ENCODE measurements around the gene PCDH19.

DNA sequence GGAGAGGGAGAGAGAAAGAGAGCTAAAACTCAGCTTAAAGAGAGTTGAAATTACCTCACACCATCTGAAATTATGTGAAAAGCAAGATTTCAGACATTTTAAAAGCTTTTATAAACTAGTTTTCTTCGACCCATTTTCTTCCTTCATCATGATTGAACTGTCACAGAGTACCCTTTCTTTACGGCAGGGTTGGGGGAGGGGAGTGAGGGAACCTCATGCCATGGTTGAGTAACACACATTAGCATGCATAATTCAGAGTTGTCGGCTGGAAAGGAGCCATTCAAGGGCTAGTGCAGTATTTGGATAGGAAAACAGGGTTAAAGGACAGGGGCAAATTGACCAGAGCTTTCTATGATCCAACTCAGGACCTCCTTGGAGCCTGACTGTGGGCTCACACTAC, 46.2 kb downstream of the PCDH19 start:
- TF ChIP-seq, protein P1, sequence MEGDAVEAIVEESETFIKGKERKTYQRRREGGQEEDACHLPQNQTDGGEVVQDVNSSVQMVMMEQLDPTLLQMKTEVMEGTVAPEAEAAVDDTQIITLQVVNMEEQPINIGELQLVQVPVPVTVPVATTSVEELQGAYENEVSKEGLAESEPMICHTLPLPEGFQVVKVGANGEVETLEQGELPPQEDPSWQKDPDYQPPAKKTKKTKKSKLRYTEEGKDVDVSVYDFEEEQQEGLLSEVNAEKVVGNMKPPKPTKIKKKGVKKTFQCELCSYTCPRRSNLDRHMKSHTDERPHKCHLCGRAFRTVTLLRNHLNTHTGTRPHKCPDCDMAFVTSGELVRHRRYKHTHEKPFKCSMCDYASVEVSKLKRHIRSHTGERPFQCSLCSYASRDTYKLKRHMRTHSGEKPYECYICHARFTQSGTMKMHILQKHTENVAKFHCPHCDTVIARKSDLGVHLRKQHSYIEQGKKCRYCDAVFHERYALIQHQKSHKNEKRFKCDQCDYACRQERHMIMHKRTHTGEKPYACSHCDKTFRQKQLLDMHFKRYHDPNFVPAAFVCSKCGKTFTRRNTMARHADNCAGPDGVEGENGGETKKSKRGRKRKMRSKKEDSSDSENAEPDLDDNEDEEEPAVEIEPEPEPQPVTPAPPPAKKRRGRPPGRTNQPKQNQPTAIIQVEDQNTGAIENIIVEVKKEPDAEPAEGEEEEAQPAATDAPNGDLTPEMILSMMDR (IDR thresholded peaks at IDR 0.05), result no peak
- no peak for TF ChIP-seq FOXM1 (IDR thresholded peaks at IDR 0.05; ENCODE audit: low read depth)
- TF ChIP-seq TAF1 (IDR thresholded peaks at IDR 0.05; ENCODE audit: borderline replicate concordance, low read depth, low read length), result no peak
- no peak for TF ChIP-seq RAD21 (IDR thresholded peaks at IDR 0.05; ENCODE audit: low read length)
- TF ChIP-seq, protein P2, sequence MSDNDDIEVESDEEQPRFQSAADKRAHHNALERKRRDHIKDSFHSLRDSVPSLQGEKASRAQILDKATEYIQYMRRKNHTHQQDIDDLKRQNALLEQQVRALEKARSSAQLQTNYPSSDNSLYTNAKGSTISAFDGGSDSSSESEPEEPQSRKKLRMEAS (IDR thresholded peaks at IDR 0.05; ENCODE audit: low read depth), result no peak
- no peak for TF ChIP-seq SMC3 (IDR thresholded peaks at IDR 0.05; ENCODE audit: low read depth, low read length)
